OCI-LY1 (cell line): ENCODE results near the gene FAM78A.

Experiments
- H2AFZ ChIP-seq: fragments of 200-600 bp; sonication (generic), shearing (Covaris generic); 2 replicates; pipeline ENCODE4 v1.6.0; 2014; ENCODE audit warnings: antibody characterized with exemption, mild to moderate bottlenecking, low read length
- H3F3A ChIP-seq: fragments of 200-600 bp; sonication (generic), shearing (Covaris generic); 2 replicates; pipeline ENCODE4 v1.6.0; 2014; ENCODE audit warnings: mild to moderate bottlenecking, antibody characterized with exemption, low read length, moderate library complexity; ENCODE audit not compliant: insufficient read depth
- H3K27ac ChIP-seq: fragments of 200-600 bp; sonication (generic); 2 replicates; pipeline ENCODE4 v1.5.1; 2014; ENCODE audit warnings: low read length, mixed run types, mild to moderate bottlenecking, low read depth; ENCODE audit not compliant: poor library complexity, severe bottlenecking
- H3K27me3 ChIP-seq: fragments of 200-600 bp; sonication (generic); 2 replicates; pipeline ENCODE4 v1.6.0; 2014; ENCODE audit warnings: antibody characterized with exemption, mild to moderate bottlenecking, low read length, moderate library complexity; ENCODE audit not compliant: insufficient read depth
- H3K36me3 ChIP-seq: fragments of 200-600 bp; sonication (generic); 2 replicates; pipeline ENCODE4 v1.6.1; 2014; ENCODE audit warnings: mild to moderate bottlenecking, antibody characterized with exemption, low read length, moderate library complexity, mixed read lengths; ENCODE audit not compliant: insufficient read depth
- H3K4me1 ChIP-seq: fragments of 200-600 bp; sonication (generic); 2 replicates; pipeline ENCODE4 v1.5.1; 2014; ENCODE audit warnings: mild to moderate bottlenecking, low read length, moderate library complexity; ENCODE audit not compliant: insufficient read depth, severe bottlenecking
- H3K4me2 ChIP-seq: fragments of 200-600 bp; sonication (generic), shearing (Covaris generic); 2 replicates; pipeline ENCODE4 v1.6.1; 2014; ENCODE audit warnings: low read length
- H3K4me3 ChIP-seq: fragments of 200-600 bp; sonication (generic); 2 replicates; pipeline ENCODE4 v1.5.1; 2014; ENCODE audit warnings: low read length, low read depth, mild to moderate bottlenecking, mixed read lengths; ENCODE audit not compliant: poor library complexity, severe bottlenecking
- H3K79me2 ChIP-seq: fragments of 200-600 bp; shearing (Covaris generic); 2 replicates; pipeline ENCODE4 v1.6.1; 2016; ENCODE audit warnings: mixed run types, low read length, mixed read lengths; ENCODE audit not compliant: insufficient read depth
- H3K9ac ChIP-seq: fragments of 200-600 bp; sonication (generic), shearing (Covaris generic); 2 replicates; pipeline ENCODE4 v1.6.1; 2014; ENCODE audit warnings: mild to moderate bottlenecking, low read length, mixed read lengths
- H3K9me2 ChIP-seq: fragments of 200-600 bp; sonication (generic), shearing (Covaris generic); 2 replicates; pipeline ENCODE4 v1.6.1; 2014; ENCODE audit warnings: low read depth, mild to moderate bottlenecking, low read length, mixed read lengths
- H3K9me3 ChIP-seq: fragments of 200-600 bp; shearing (Covaris generic); 2 replicates; pipeline ENCODE4 v1.6.1; 2014; ENCODE audit warnings: low read length, mixed read lengths
- H4K20me1 ChIP-seq: fragments of 200-600 bp; sonication (generic), shearing (Covaris generic); 2 replicates; pipeline ENCODE4 v1.6.0; 2016; ENCODE audit warnings: mild to moderate bottlenecking, low read length; ENCODE audit not compliant: insufficient read depth
- EZH2 ChIP-seq: fragments of 200-600 bp; sonication (generic), shearing (Covaris generic); IDR thresholded peaks from 2 replicates; pipeline ENCODE4 v1.8.0; 2017; ENCODE audit warnings: borderline replicate concordance, mixed run types, mild to moderate bottlenecking, antibody characterized with exemption, low read length, moderate library complexity, mixed read lengths
- TF ChIP-seq, protein P1 (sequence below): fragments of 200-600 bp; sonication (generic), shearing (Covaris generic); IDR thresholded peaks from 2 replicates; pipeline ENCODE4 v1.5.1; 2017; ENCODE audit warnings: mild to moderate bottlenecking, antibody characterized with exemption, low read length, moderate library complexity, mixed read lengths

The FAM78A gene

GRCh38 chr9:131227959-131228460, 48.3 kb downstream of the FAM78A start:
- H3K27me3 ChIP-seq, result no peaks in the 10 kb centered on the region
- no peak overlapping the region for H3K4me2 ChIP-seq
- no peaks in the 10 kb centered on the region for H3K9me3 ChIP-seq
- no peaks in the 10 kb centered on the region for H3K79me2 ChIP-seq
- peaks cover 18% of the 10 kb centered on the region; the same call in 1 of the 2 replicates for H3K36me3 ChIP-seq
- H3K9me2 ChIP-seq, result no peaks in the 10 kb centered on the region
- TF ChIP-seq EZH2, result no peak
- no peak overlapping the region for H3K4me3 ChIP-seq
- no peaks in the 10 kb centered on the region for H3F3A ChIP-seq
- H3K9ac ChIP-seq, result no peak overlapping the region
- no peaks in the 10 kb centered on the region for H4K20me1 ChIP-seq
- peak overlapping the region; percentile 9 for H3K27ac ChIP-seq
- H3K4me1 ChIP-seq, result peaks cover 25% of the 10 kb centered on the region
- no peak overlapping the region for H2AFZ ChIP-seq

DNA sequence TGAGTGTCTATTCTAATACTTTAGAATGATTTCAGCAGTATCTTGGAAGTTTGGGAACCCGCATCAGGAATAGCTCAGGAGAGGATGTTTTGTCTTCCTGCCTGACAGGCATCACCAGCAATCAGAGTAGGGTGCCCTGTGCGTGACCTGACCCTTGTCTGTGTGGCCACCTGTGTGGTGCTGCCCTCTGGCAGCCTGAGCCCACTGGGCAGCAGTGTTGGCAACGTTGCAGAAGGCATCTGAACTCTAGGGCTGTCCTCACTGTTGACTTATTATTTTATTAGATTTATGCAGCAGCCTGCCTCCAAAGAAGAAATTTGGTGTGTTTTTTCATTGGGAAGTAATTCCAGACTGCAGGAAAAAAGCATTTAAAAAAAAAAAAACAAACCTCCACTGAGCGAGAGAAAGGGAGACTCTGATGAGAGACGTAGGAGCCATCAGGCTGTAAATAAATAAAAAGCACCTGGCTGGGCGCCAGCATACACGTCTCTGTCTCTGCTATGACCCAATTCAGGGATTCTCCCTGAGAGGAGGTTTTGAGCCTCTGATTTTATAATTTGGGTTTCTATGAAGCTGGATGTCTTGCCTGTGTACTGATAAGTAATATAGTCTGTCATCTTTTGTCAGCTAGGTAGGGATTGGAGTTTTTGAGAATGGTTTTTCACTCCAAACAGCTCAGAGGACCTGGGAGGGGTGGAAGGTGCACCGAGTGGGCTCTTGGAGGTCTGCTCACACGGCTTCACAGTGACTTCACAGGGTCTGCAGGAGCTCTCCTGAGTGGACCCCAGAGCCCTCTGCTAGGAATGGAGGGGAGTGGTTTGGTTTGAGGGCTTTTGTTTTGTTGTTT, 49.0 kb downstream of the FAM78A start:
- Histone ChIP-seq H3K27me3 (no peaks in the 10 kb centered on the region), H3F3A (0 out of 2 replicates have a peak, but pooled peaks cover 3% of the 10 kb centered on the region), H3K27ac (peak overlapping the region; percentile 36), H3K9ac (no peak overlapping the region), H3K4me2 (no peak overlapping the region), H3K36me3 (peaks cover 14% of the 10 kb centered on the region; the same call in 1 of the 2 replicates), H3K79me2 (no peaks in the 10 kb centered on the region), H3K4me1 (peaks cover 25% of the 10 kb centered on the region), H2AFZ (no peak overlapping the region), H3K9me3 (no peaks in the 10 kb centered on the region), H3K9me2 (no peaks in the 10 kb centered on the region), H3K4me3 (no peak overlapping the region), H4K20me1 (no peaks in the 10 kb centered on the region)
- TF ChIP-seq, protein P1, sequence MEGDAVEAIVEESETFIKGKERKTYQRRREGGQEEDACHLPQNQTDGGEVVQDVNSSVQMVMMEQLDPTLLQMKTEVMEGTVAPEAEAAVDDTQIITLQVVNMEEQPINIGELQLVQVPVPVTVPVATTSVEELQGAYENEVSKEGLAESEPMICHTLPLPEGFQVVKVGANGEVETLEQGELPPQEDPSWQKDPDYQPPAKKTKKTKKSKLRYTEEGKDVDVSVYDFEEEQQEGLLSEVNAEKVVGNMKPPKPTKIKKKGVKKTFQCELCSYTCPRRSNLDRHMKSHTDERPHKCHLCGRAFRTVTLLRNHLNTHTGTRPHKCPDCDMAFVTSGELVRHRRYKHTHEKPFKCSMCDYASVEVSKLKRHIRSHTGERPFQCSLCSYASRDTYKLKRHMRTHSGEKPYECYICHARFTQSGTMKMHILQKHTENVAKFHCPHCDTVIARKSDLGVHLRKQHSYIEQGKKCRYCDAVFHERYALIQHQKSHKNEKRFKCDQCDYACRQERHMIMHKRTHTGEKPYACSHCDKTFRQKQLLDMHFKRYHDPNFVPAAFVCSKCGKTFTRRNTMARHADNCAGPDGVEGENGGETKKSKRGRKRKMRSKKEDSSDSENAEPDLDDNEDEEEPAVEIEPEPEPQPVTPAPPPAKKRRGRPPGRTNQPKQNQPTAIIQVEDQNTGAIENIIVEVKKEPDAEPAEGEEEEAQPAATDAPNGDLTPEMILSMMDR, result no peak
- TF ChIP-seq EZH2, result no peak

GRCh38 chr9:131226226-131226625, 50.1 kb downstream of the FAM78A start:
- H2AFZ ChIP-seq, result no peak overlapping the region
- H3K27ac ChIP-seq, result no peak overlapping the region
- H3F3A ChIP-seq, result 0 out of 2 replicates have a peak, but pooled peaks cover 3% of the 10 kb centered on the region
- peaks cover 25% of the 10 kb centered on the region for H3K4me1 ChIP-seq
- no peak for TF ChIP-seq EZH2
- TF ChIP-seq, protein P1, result no peak
- H3K9me3 ChIP-seq, result no peaks in the 10 kb centered on the region
- H3K9me2 ChIP-seq, result no peaks in the 10 kb centered on the region
- H3K9ac ChIP-seq, result no peak overlapping the region; the same call in 1 of the 2 replicates
- no peak overlapping the region for H3K4me2 ChIP-seq
- H4K20me1 ChIP-seq, result no peaks in the 10 kb centered on the region
- H3K36me3 ChIP-seq, result peaks cover 3% of the 10 kb centered on the region; the same call in 1 of the 2 replicates
- no peak overlapping the region for H3K4me3 ChIP-seq
- H3K27me3 ChIP-seq, result no peaks in the 10 kb centered on the region
- no peaks in the 10 kb centered on the region for H3K79me2 ChIP-seq
